C4-2B (cell line): ENCODE data around the gene TSPYL6.

Source experiments
- H3K27ac ChIP-seq: fragments of 450-650 bp; 2 replicates; pipeline ENCODE4 v1.5.1; 2017
- ZFX ChIP-seq: fragments of 450-650 bp; IDR thresholded peaks from 2 replicates; pipeline ENCODE4 v1.6.1; 2017
- TF ChIP-seq, protein P1 (sequence below): fragments of 450-650 bp; conservative IDR thresholded peaks from 2 replicates; pipeline ENCODE4 v1.5.1; 2017; ENCODE audit warnings: mild to moderate bottlenecking

TSPYL6 gene

DNA sequence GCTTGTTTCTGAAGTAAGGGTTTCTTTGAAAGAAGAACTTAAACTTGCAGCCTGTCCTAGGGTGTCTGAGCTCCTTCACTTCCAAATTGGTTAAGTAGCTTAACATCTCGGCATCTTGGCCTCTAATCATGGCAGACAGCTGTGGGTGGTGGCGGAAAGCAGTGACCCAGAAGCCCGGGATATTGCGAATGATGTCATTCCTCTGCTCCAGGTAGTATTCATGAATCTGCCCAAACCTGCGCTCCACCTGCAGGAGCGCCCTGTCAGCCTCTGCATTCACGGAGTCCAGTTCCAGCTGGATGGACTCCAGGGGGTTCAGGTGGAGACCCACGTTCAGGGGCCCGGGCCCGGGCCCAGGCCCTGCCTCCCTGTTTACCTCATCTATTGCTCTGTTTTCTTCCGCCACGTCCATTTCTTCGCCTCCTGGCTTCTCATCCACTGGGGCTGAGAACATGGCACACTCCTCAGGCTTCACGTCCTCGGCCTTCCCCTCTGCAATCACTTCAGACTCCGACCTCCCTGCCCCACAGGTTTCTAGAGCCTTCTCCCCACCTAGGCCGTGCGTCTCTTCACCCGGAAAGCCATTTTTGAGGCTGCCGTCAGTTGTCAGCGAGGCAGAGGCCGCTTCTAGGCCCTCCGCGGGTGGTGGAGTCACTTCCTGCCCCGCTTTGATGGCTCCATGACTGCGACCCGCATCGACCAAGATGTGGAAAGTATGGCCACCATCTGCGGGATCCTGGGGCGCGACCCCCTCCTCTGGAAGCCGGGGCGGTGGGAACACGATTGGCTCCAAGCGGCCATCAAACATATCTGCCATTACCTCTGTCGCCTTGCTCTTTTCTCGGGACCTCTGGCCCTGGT, 569 bp downstream of the TSPYL6 start:
- H3K27ac ChIP-seq, result no peak overlapping the region
- no peak for TF ChIP-seq ZFX
- TF ChIP-seq, protein P1, sequence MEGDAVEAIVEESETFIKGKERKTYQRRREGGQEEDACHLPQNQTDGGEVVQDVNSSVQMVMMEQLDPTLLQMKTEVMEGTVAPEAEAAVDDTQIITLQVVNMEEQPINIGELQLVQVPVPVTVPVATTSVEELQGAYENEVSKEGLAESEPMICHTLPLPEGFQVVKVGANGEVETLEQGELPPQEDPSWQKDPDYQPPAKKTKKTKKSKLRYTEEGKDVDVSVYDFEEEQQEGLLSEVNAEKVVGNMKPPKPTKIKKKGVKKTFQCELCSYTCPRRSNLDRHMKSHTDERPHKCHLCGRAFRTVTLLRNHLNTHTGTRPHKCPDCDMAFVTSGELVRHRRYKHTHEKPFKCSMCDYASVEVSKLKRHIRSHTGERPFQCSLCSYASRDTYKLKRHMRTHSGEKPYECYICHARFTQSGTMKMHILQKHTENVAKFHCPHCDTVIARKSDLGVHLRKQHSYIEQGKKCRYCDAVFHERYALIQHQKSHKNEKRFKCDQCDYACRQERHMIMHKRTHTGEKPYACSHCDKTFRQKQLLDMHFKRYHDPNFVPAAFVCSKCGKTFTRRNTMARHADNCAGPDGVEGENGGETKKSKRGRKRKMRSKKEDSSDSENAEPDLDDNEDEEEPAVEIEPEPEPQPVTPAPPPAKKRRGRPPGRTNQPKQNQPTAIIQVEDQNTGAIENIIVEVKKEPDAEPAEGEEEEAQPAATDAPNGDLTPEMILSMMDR, result no peak

DNA sequence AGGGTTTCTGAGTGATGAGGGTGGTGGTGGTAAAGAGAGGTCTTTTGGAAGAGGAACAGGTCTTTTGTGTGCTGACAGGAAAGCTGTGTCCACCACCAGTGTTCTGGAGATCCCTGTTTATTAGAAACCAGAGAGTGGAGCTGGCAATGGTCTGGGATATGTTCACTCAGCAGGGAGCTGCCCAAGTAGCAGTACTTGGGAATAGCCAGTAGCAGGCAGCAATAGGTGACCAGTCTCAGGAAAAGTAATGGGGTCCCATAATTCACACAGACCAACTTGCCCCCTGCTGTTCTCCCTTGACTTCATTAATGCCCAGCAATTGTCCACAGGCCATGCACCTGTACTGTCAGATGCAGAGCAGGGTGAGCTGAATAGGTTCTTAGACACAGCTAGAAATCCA, 1.8 kb downstream of the TSPYL6 start:
- H3K27ac ChIP-seq, result no peak overlapping the region
- no peak for TF ChIP-seq ZFX
- TF ChIP-seq, protein P1, result no peak

DNA sequence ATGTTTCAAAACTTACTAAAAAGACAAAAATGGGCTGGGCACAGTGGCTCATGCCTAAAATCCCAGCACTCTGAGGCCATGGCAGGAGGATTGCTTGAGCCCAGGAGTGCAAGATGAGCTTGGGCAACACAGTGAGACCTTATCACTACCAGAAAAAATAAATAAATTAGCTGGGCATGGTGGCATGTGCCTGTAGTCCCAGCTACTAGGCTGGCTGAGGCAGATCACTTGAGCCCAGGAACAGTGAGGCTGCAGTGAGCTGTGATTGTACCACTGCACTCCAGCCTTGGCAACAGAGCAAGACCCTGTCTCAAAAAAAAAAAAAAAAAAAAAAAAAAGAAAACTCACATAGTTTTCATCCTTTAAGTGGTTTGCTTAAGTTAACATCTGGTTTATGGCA, 6.4 kb downstream of the TSPYL6 start:
- no peak overlapping the region for H3K27ac ChIP-seq
- TF ChIP-seq ZFX, result no peak
- TF ChIP-seq, protein P1, result no peak

DNA sequence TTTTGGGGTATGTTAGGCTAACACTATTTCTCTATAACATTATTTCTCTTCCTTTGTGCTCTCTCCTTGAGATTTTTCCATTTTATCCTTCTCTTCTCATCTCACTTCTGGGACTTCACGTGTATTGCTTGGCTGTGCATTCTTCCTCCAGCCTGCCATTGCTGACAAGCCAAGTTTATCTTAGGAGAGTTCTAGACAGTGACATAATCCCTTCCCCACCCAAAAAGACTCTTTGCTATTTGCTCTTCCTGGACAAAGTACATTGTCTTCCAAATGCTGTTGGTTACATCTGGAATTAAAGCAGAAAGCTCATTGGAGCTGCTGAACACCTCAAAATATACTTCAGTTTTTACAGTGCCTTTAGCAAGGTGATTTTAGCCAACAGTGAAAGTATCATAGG, 8.9 kb downstream of the TSPYL6 start:
- no peak overlapping the region for H3K27ac ChIP-seq
- TF ChIP-seq, protein P1, result no peak
- TF ChIP-seq ZFX, result no peak

DNA sequence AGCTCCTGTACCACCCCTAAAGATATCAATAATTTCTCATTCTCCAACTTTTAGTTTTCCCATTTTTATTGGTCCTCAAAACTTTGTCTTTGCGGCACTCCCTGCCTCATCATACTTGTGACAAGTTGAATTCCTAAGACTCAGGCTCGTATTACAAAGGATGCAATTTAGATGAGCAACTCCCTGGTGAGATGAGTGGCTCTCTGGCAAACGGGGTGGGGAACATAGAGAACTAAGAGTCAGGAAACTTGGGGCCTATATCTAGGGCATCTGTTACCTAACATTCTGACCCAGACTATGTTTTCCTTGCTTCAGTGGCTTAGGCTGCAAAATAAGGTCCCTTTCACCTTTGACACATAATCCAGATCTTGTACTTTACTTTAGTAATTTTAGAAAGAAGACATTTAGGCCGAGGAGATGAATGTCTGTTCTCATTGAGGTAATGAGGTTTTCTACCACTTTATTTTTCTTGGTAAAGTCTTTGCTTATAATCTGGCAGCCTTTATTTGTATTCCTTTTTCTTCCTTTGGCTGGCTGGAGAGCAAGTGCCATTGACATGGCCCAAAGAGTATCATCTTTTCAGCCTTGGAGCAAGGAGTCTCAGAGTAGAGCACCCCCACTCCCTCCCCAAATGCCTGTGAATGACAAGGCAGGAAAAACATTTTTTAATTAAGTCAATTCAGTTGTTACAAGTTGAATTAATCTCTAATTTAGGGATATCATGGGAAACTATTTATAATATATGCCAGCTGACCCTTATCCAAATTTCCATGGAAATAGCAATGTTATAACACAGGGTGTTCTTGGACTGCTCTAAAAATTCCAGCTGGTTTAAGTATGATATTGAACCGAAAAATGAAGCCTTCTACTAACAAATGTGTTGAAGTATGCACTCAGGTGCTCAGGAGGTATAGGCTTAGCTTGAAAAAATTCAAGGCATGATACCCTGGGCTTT, 15.2 kb downstream of the TSPYL6 start:
- TF ChIP-seq, protein P1, result no peak
- TF ChIP-seq ZFX, result no peak

DNA sequence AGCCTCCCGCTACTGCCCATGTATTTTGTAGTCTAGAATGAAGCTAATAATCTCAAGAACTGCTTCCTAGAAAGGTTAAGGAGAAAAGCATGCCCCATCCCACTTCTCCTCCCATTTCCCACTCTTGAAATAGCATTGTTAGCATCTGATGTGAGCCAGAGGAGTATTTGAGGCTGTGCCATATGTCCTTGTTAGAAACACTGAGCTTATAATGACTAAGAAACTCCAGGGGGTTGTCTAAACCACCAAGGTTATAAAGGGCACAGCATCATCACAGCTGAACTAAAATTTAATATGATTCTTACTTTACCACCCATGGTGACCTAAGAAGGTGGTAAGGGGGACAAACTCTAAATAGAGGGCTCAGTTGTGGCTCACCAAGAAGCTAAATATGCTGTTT, 16.6 kb downstream of the TSPYL6 start:
- TF ChIP-seq ZFX, result no peak
- TF ChIP-seq, protein P1, result no peak
- H3K27ac ChIP-seq, result no peak overlapping the region

More for the DNA sequence above, 15.2 kb downstream of the TSPYL6 start:
- no peak overlapping the region for H3K27ac ChIP-seq

DNA sequence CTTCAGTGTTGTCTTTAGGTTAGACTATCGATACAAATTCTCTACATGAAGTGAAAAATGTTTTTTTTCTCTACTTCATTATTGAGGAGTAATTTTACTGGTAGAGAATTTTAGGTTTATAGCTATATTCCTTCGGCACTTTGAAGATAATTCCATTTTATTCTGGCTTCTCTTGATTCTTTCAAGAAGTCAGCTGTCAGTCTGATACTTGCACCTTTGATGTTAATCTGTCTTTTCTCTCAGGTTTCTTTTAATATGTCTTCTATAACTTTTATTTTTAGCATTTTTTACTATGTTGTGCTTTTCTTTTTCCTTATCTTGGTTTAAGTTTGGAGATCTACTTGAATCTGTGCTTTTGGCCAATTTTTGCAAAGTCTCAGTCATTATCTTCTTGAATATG, 18.6 kb downstream of the TSPYL6 start:
- no peak overlapping the region for H3K27ac ChIP-seq
- TF ChIP-seq ZFX, result no peak
- TF ChIP-seq, protein P1, result no peak
